K562 (cell line): ENCODE results near the gene ASIC3. TPM values are rescaled to one million over a fixed set of nuclear protein-coding genes. Genes with fewer than 3 reads are reported as not detected.

Experiments used
- CBX8 ChIP-seq: fragments of 200-600 bp; sonication (generic); IDR thresholded peaks from 2 replicates; pipeline ENCODE4 v1.6.1; 2012; ENCODE audit warnings: borderline replicate concordance, mixed run types, low read depth, mild to moderate bottlenecking, moderate library complexity, mixed read lengths, low read length, control low read depth, inconsistent platforms; ENCODE audit not compliant: poor library complexity, severe bottlenecking; ENCODE audit errors: extremely low read depth
- CC2D1A ChIP-seq: fragments of 450-650 bp; IDR thresholded peaks from 2 replicates; pipeline ENCODE4 v1.6.1; 2017; ENCODE audit warnings: mild to moderate bottlenecking
- CHD1 ChIP-seq: fragments of 200-600 bp; sonication (generic); IDR thresholded peaks from one replicate; pipeline ENCODE4 v1.6.1; 2012; ENCODE audit warnings: mild to moderate bottlenecking, moderate library complexity, low read length, inconsistent platforms
- NCOA1 ChIP-seq: fragments of 450-650 bp; IDR thresholded peaks from 2 replicates; pipeline ENCODE4 v1.6.1; 2016; ENCODE audit warnings: low read depth
- NCOR1 ChIP-seq: fragments of 450-650 bp; IDR thresholded peaks from 2 replicates; pipeline ENCODE4 v1.6.1; 2016; ENCODE audit warnings: mild to moderate bottlenecking, moderate library complexity
- PCBP2 ChIP-seq: fragments of 200-400 bp; formaldehyde crosslinking; IDR thresholded peaks from 2 replicates; pipeline ENCODE4 v1.6.1; 2018; ENCODE audit warnings: low read length, low read depth, mild to moderate bottlenecking, moderate library complexity; ENCODE audit not compliant: poor library complexity, severe bottlenecking
- POLR2G ChIP-seq: fragments of 200-400 bp; formaldehyde crosslinking; IDR thresholded peaks from 2 replicates; pipeline ENCODE4 v1.6.1; 2017; ENCODE audit warnings: low read depth, mild to moderate bottlenecking, antibody characterized with exemption, low read length, moderate library complexity
- RAD51 ChIP-seq: fragments of 450-650 bp; IDR thresholded peaks from 2 replicates; pipeline ENCODE4 v1.7.1; 2016; ENCODE audit warnings: low read depth, mild to moderate bottlenecking, borderline replicate concordance
- ZFX ChIP-seq: sonication (generic); formaldehyde crosslinking; IDR thresholded peaks from 2 replicates; pipeline ENCODE4 v1.8.0; 2022; ENCODE audit warnings: mild to moderate bottlenecking, missing genetic modification reagents, moderate library complexity
- ZNF282 ChIP-seq: sonication (generic); formaldehyde crosslinking; IDR thresholded peaks from 2 replicates; pipeline ENCODE4 v1.8.1; 2023; ENCODE audit warnings: missing genetic modification reagents
- ZNF551 ChIP-seq: fragments of 250-450 bp; sonication (Bioruptor Pico); IDR thresholded peaks from 2 replicates; pipeline ENCODE4 v1.5.0; 2021; ENCODE audit warnings: mild to moderate bottlenecking, moderate library complexity
- polyA plus RNA-seq, 8 experiments: library from polyadenylated mRNA; depleted of rRNA in 4 of 8; stranded (reverse) in 5 of 8; unstranded in 3 of 8; fragments of >200 nt; fragmentation: Nextera tagmentation in 2 of 8; fragmentation: Illumina TruSeq in 1 of 8; extraction: Ambion mirVana in 2 of 8; extraction: Trizol in 1 of 8; gene quantifications; 2 replicates each; pipeline versions ENCODE4 v1.2.1 to v1.2.3, GENCODE V29; 2011 to 2014; ENCODE audit warnings: inconsistent platforms in 1 of 8, missing spikeins in 1 of 8
- total RNA-seq, 7 experiments: library from RNA; depleted of rRNA in 6 of 7; stranded (reverse); fragments of >200 nt in 6 of 7; fragmentation: Illumina TruSeq in 2 of 7; extraction: Trizol in 2 of 7; gene quantifications; 2 replicates each; pipeline versions ENCODE4 v1.2.1 to v1.2.3, GENCODE V29; 2011 to 2021; ENCODE audit warnings: low replicate concordance in 1 of 7
- TF ChIP-seq, protein P1 (sequence below): fragments of 200-600 bp; sonication (generic); IDR thresholded peaks from one replicate; pipeline ENCODE4 v1.6.1; 2012; ENCODE audit warnings: mild to moderate bottlenecking, low read depth, low read length, inconsistent platforms
- TF ChIP-seq, protein P2 (sequence below): fragments of 200-800 bp; sonication (Bioruptor generic); IDR thresholded peaks from 2 replicates; pipeline ENCODE4 v1.6.1; 2017; ENCODE audit warnings: missing genetic modification characterization, missing compliant biosample characterization
- TF ChIP-seq, protein P3 (sequence below): sonication (generic); IDR thresholded peaks from 2 replicates; pipeline ENCODE4 v1.6.1; 2016

Gene ASIC3
- total and polyA plus RNA-seq, 9 of the 15 experiments (the other 6 are each of a cell fraction or from before 2014, with no cell fraction given) = 0.11 to 5.0 (median 0.87) TPM

DNA sequence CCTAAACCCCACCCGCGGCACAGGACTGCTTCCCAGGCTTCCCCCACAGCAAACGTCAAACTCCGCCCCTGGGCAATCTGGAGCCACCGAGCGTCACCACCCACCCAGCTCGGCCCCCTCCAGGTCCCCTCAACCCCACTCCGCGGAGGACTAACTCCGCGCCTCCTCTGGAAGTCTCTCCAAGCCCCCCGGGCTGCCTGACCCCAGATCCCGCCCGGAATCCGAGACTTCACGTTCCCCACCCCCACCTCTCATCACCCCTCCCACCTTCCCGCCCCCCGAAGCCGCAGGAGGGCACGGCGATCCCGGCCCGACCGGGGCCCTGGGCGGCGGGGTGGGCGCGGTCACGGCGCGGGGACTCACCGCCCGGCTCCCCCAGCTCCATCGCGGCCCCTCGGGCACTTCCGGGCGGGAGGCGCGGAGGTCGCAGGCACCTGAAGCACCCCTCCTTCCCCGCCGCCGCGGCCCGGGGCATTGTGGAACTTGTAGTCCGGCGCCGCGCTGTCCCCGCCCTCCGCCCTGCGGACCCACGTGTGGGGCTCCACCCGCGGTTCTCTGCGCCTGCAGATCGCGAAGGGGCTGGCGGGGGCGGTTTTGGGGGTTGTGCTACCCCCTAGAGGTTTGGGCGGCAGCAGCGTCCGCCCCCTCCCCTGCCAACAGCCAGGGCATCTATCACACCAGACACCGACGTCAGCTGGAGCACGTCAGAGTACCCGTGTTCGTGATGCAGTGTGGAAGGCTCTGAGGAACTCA, 34.9 kb downstream of the ASIC3 start, which contains the start of gene TMUB1 (continued):
- TF ChIP-seq, protein P1, sequence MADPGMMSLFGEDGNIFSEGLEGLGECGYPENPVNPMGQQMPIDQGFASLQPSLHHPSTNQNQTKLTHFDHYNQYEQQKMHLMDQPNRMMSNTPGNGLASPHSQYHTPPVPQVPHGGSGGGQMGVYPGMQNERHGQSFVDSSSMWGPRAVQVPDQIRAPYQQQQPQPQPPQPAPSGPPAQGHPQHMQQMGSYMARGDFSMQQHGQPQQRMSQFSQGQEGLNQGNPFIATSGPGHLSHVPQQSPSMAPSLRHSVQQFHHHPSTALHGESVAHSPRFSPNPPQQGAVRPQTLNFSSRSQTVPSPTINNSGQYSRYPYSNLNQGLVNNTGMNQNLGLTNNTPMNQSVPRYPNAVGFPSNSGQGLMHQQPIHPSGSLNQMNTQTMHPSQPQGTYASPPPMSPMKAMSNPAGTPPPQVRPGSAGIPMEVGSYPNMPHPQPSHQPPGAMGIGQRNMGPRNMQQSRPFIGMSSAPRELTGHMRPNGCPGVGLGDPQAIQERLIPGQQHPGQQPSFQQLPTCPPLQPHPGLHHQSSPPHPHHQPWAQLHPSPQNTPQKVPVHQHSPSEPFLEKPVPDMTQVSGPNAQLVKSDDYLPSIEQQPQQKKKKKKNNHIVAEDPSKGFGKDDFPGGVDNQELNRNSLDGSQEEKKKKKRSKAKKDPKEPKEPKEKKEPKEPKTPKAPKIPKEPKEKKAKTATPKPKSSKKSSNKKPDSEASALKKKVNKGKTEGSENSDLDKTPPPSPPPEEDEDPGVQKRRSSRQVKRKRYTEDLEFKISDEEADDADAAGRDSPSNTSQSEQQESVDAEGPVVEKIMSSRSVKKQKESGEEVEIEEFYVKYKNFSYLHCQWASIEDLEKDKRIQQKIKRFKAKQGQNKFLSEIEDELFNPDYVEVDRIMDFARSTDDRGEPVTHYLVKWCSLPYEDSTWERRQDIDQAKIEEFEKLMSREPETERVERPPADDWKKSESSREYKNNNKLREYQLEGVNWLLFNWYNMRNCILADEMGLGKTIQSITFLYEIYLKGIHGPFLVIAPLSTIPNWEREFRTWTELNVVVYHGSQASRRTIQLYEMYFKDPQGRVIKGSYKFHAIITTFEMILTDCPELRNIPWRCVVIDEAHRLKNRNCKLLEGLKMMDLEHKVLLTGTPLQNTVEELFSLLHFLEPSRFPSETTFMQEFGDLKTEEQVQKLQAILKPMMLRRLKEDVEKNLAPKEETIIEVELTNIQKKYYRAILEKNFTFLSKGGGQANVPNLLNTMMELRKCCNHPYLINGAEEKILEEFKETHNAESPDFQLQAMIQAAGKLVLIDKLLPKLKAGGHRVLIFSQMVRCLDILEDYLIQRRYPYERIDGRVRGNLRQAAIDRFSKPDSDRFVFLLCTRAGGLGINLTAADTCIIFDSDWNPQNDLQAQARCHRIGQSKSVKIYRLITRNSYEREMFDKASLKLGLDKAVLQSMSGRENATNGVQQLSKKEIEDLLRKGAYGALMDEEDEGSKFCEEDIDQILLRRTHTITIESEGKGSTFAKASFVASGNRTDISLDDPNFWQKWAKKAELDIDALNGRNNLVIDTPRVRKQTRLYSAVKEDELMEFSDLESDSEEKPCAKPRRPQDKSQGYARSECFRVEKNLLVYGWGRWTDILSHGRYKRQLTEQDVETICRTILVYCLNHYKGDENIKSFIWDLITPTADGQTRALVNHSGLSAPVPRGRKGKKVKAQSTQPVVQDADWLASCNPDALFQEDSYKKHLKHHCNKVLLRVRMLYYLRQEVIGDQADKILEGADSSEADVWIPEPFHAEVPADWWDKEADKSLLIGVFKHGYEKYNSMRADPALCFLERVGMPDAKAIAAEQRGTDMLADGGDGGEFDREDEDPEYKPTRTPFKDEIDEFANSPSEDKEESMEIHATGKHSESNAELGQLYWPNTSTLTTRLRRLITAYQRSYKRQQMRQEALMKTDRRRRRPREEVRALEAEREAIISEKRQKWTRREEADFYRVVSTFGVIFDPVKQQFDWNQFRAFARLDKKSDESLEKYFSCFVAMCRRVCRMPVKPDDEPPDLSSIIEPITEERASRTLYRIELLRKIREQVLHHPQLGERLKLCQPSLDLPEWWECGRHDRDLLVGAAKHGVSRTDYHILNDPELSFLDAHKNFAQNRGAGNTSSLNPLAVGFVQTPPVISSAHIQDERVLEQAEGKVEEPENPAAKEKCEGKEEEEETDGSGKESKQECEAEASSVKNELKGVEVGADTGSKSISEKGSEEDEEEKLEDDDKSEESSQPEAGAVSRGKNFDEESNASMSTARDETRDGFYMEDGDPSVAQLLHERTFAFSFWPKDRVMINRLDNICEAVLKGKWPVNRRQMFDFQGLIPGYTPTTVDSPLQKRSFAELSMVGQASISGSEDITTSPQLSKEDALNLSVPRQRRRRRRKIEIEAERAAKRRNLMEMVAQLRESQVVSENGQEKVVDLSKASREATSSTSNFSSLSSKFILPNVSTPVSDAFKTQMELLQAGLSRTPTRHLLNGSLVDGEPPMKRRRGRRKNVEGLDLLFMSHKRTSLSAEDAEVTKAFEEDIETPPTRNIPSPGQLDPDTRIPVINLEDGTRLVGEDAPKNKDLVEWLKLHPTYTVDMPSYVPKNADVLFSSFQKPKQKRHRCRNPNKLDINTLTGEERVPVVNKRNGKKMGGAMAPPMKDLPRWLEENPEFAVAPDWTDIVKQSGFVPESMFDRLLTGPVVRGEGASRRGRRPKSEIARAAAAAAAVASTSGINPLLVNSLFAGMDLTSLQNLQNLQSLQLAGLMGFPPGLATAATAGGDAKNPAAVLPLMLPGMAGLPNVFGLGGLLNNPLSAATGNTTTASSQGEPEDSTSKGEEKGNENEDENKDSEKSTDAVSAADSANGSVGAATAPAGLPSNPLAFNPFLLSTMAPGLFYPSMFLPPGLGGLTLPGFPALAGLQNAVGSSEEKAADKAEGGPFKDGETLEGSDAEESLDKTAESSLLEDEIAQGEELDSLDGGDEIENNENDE = no peak
- TF ChIP-seq NCOR1 (no peak), CBX8 (no peak), CC2D1A (no peak), ZFX (CRISPR knock-in tag) (peak; percentile 41), POLR2G (peak; percentile 80), ZNF551 (no peak), NCOA1 (peak; percentile 53; the same call in 1 of the 2 replicates), CHD1 (peak; percentile 8), RAD51 (peak; percentile 62), ZNF282 (CRISPR knock-in tag) (no peak), PCBP2 (no peak)
- TF ChIP-seq, protein P2, sequence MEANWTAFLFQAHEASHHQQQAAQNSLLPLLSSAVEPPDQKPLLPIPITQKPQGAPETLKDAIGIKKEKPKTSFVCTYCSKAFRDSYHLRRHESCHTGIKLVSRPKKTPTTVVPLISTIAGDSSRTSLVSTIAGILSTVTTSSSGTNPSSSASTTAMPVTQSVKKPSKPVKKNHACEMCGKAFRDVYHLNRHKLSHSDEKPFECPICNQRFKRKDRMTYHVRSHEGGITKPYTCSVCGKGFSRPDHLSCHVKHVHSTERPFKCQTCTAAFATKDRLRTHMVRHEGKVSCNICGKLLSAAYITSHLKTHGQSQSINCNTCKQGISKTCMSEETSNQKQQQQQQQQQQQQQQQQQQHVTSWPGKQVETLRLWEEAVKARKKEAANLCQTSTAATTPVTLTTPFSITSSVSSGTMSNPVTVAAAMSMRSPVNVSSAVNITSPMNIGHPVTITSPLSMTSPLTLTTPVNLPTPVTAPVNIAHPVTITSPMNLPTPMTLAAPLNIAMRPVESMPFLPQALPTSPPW (CRISPR knock-in tag) = peak; percentile 95
- TF ChIP-seq, protein P3, sequence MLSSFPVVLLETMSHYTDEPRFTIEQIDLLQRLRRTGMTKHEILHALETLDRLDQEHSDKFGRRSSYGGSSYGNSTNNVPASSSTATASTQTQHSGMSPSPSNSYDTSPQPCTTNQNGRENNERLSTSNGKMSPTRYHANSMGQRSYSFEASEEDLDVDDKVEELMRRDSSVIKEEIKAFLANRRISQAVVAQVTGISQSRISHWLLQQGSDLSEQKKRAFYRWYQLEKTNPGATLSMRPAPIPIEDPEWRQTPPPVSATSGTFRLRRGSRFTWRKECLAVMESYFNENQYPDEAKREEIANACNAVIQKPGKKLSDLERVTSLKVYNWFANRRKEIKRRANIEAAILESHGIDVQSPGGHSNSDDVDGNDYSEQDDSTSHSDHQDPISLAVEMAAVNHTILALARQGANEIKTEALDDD = no peak
